OCI-M2 (cell line): ENCODE measurements around the gene WNT16.

Experiments
- DNase-seq: peaks from one replicate; lab custom pipeline; 2025; ENCODE audit not compliant: unreplicated experiment; lab: John Stamatoyannopoulos, UW

Gene WNT16

GRCh38 chr7:121342631-121343030, 13.8 kb downstream of the WNT16 start:
- no peak for DNase-seq

GRCh38 chr7:121343302-121343701, 14.5 kb downstream of the WNT16 start:
- no peak for DNase-seq

GRCh38 chr7:121344093-121344492, 15.3 kb downstream of the WNT16 start:
- DNase-seq = no peak

- no peak for DNase-seq
These were observed 15.7 kb downstream of the WNT16 start for GRCh38 chr7:121344497-121344896.

- DNase-seq = no peak
These were observed 22.9 kb downstream of the WNT16 start for GRCh38 chr7:121351682-121352081.

- no peak for DNase-seq
These were observed 23.5 kb downstream of the WNT16 start for GRCh38 chr7:121352323-121352722.

GRCh38 chr7:121355574-121355973, 26.8 kb downstream of the WNT16 start:
- DNase-seq = no peak

- no peak for DNase-seq
These were observed 31.8 kb downstream of the WNT16 start for GRCh38 chr7:121360564-121360963.

- no peak for DNase-seq
These were observed 38.1 kb downstream of the WNT16 start for GRCh38 chr7:121366852-121367431.

GRCh38 chr7:121369462-121369861, 40.7 kb downstream of the WNT16 start:
- DNase-seq = no peak

GRCh38 chr7:121371367-121371766, 42.6 kb downstream of the WNT16 start:
- no peak for DNase-seq

- DNase-seq = no peak
These were observed 43.1 kb downstream of the WNT16 start for GRCh38 chr7:121371883-121372282.

GRCh38 chr7:121372376-121373010, 43.7 kb downstream of the WNT16 start:
- no peak for DNase-seq

GRCh38 chr7:121373177-121373576, 44.4 kb downstream of the WNT16 start:
- no peak for DNase-seq

GRCh38 chr7:121376979-121377378, 48.2 kb downstream of the WNT16 start:
- DNase-seq = no peak

GRCh38 chr7:121379930-121380329, 51.1 kb downstream of the WNT16 start:
- no peak for DNase-seq

GRCh38 chr7:121382473-121382872, 53.7 kb downstream of the WNT16 start:
- no peak for DNase-seq

- no peak for DNase-seq
These were observed 54.6 kb downstream of the WNT16 start for GRCh38 chr7:121383235-121383910.

GRCh38 chr7:121384265-121384664, 55.5 kb downstream of the WNT16 start:
- DNase-seq = no peak

GRCh38 chr7:121385056-121385799, 56.4 kb downstream of the WNT16 start:
- no peak for DNase-seq

- no peak for DNase-seq
These were observed 57.0 kb downstream of the WNT16 start for GRCh38 chr7:121385800-121386179.

- no peak for DNase-seq
These were observed 60.1 kb downstream of the WNT16 start for GRCh38 chr7:121388950-121389349.
